ENCODE measurements around the gene MTUS2. TPM values are rescaled to one million over a fixed set of nuclear protein-coding genes. Genes with fewer than 3 reads are reported as not detected.

The MTUS2 gene
- total RNA-seq, 2 experiments from 2014 or later, result not detected

DNA sequence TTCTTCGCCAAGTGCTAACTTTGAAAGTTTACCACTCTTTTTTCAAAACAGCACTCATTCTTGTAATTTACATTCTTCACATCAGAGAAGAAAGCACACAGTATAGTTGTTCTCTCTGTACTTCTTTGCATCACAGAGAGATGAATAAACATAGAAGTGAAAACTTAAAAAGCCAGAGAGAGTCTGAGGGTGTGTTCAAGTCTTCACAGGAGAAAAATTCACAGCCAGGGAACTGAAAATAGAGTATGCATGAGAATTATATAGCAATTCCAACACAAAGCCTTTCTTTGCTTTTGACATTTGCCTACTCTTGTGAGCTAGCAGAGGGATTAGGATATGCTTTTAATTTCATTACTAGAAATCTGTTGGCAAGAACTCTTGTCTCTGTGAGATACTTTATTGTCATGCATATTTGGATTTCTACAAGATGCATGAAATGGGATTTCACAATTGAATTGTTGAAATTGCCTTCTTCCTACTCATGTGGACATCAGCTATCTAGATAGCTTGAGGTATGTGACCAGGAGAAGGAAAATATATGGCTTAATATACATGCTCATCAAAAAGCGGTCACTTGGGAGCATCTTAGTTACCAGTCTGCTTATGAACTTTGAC is 609.3 kb downstream of the MTUS2 start:
- ChIA-PET POLR2A (no interaction called here), CTCF (no interaction called here)

DNA sequence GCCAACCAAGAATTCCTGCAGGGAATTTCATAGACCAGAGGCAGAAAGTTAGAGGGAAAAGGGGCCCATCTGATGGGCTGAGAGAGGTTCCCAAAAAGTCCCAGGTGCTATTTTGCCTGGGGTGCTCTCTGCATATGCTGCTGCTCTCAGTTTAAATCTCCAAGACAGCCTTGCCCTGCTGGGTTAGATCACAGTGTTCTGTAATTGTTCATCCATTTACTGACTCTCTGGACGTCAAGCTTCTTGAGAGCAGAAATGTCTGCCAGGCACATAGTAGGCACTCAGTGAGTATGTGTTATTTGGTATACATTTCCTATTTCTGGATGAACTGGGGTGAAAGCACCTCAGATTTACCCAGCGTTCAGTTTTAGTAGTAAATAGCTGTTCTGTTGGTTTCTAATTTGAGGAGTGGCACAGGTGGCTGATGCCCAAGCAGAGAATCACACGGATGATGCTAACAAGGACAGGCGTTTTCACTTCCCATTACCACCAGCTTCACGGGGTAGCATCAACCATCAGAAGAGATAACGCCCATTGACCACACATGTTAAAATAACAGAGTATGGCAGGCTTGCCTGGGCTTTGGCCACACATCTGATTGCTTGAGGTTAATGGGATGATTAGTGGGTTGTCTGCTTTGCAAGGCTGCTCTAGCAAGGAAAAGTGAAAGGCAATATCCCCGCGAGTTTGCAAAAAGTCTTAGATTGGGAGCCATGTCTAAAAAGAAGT is 614.2 kb downstream of the MTUS2 start:
- ChIA-PET CTCF (no interaction called here), POLR2A (no interaction called here)

DNA sequence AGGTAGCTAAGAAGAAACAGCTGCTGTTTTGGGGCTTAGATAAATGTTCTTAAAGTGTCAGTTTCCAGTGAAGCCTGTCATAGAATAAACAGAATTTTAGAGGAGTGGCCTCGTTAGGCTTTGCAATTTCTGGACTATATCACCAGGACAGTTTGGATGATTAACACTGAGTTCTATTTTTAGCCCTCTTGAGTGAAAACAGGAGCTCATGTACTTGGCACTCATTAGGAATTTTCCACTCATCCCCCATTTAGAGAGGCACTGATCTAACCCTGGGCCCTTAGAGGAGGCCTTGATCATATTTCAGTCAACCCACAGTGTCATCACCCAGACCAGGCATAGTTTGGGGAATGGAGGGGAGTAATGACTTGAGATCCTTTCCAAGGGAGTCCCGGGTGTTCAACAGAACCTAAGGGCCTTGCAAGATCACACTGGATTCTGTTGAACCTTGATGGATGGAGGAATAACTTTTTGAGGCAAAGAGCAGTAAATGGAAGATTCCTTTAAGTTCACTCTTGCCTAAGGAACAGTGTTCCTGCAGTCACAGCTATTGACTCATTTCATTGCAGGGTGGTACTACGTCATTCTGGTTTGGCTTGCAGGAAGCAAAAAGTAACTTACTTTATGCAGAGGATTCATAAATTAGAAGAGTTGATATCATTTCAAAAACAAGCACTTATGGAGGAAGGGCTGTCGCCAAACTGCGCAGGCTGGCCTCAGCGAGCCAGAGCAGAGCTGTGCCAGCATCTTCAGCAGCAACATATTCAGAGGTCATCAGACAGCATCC is 615.2 kb downstream of the MTUS2 start:
- CTCF ChIA-PET, result no interaction called here
- POLR2A ChIA-PET, result no interaction called here

DNA sequence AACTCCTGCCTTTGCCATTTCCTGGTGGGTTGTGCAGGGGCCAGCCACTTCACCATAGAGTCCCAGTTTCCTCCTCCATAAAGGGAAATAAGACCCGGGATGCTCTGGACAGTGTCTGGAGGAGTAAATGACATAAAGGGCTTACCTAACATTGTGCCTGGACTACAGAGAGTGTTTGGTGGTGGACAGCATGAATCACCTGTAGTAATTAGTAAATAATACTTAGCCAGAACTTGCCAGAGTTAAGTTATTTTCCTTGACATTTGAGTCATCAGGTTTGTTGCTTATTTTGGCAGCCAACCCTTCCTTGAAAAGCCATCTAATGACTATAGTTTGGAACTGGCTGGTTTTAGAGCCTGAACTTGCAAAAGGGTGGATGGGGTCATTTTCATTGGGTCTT is 616.2 kb downstream of the MTUS2 start:
- POLR2A ChIA-PET, result no interaction called here
- CTCF ChIA-PET, result no interaction called here

DNA sequence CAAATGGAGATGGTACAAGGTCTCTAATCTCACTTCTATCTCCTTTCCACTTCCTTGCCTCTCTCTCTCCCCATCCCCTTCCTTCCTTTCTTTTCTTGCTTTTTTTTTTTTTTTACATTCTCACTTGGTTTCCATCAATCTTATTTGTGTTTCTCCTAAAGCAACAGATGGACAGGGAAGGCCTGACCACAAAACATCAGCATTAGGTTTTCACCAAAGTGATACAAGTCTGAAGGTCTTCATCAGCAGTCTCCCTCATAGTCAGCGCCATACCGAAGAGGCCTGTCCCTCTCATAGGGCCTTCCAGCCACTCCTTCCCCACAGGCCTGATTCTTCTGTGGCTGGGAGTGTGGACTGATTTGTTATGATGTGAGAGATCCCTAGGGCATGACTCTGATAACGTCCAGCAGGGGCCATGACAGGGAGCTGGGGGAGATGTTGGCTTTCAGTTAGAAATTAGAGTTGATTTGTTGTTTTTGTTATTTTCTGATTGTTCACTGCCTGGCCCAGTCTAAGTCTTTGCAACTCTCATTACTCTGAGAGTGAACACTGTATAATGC is 616.7 kb downstream of the MTUS2 start:
- ChIA-PET CTCF (no interaction called here), POLR2A (no interaction called here)

DNA sequence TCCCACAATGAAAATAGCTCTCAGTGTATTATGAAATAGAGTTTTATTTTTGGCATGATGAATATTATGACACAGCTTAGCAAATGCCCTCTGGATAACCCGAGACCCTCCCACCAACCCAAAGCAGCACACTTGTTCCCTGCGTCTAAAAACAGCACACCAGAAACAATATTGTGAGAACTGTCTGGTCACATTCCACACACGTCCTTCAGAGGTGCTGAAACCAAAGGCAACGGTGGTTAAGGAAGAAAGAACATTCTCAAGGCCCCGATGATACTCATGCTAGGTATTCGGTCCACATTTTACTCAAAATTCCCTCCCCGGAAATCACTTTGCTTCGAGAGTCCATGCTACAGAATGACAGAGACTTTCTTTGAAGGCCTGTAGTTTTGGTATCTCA is 618.6 kb downstream of the MTUS2 start:
- ChIA-PET POLR2A (no interaction called here), CTCF (no interaction called here)

DNA sequence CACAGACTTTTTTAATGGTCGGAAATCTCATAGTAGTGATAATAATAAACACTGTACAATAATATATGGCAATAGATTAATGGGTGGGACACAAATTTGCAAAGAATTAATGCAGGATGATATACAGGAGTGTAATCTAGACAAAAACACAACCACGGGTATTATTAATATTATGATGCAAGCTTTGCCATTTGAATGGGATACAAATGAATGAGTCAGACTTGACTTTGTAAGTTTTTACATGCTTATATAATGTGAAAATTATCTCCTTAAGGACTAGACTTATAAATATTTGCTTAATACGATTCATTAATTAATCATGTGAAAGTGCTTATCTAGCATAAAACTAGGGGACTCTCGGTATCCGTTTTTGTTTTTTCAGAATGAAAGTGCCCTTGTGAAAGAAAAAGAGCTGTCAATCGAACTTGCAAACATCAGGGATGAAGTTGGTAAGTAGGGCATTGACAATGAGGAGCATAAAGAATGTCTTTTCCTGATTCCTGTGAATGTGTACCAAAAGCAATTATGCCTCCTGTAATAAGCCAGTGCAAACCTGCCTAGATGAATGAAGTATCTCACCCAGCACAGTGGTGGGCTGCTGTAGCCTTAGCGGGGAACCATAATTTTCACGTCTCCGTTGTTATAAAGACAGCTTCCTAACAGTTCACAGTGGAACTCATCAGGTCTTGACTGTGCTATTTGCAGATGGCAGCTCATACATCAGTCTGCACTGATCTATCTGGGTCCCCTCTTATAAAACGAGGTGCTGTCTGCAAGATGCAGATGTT is 619.7 kb downstream of the MTUS2 start:
- CTCF ChIA-PET, result no interaction called here
- POLR2A ChIA-PET, result no interaction called here

DNA sequence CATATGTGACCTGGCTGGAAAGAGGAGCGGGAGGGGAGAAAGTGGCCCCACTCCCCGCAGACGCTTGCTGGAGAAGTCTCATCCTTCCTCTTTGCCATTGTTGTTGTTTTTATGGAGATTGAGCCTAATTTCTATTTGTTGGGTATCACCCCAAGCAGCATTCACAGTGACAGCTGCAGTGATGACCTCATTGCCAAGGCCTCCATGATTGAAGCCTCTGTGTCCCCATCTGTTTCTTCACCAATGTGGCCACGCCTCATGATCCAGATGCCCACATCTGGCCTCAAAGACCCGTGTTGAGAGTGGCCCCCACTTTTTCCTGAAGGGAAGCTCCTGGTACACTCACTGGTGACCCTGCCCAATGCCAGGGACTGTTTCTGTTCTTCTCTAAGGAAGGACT is 621.2 kb downstream of the MTUS2 start:
- ChIA-PET CTCF (no interaction called here), POLR2A (no interaction called here)

DNA sequence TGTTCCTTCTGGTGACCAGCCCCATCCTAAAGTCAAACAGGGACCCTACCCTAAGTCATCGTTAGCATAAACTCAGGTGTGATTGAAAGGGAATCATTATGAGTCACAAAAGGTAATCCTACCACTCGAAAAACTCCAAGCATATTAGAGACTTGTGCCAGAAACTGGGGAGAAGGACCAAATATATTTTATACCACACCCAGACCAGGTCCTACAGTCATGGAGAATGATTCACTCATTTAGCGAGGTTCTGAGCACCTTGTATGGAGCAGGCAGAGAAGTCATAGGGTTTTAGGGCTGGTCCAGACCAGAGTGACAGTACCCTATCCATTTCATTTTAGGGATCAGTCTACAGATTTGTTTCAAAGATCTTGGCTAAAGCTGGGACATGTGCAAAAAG is 625.9 kb downstream of the MTUS2 start:
- CTCF ChIA-PET, result no interaction called here
- POLR2A ChIA-PET, result no interaction called here

DNA sequence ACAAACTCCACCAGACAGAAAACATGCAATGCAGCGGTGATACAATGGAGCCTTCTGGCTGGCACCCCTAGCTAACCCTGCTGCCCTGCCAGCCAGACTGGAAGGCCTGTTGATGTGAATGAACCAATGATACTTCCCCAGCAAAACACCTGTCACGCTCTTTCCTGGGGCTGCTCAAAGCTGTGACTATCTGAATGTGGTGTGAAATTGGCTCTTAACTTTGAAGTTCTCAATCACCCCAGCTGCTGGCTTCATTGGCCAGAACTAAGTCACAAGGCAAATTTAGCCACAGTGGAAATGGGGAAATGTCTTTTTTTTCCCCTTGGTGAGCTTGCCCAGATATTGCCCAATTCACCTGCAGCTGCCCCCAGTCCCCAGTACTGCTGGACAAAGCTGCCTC is 628.0 kb downstream of the MTUS2 start:
- CTCF ChIA-PET, result no interaction called here

DNA sequence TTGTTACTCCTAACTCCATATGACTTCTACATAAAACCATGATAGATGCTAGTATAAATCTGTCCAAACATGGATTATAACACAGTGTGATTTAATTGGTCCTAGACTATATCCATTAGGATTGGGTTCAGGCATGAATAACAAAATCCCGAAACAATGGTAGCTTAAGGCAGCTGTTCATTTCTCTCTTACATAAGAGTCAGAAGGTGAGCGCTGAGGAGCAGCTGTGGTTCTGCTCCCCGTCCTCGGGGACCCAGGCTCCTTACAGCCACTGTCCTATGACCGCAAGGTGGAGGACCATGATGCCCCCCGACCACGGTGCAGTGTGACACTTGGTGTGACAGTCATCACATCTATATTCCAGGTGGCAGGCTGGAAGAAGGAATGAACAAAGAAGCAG is 629.6 kb downstream of the MTUS2 start:
- POLR2A ChIA-PET, result no interaction called here
- CTCF ChIA-PET, result no interaction called here

More for the DNA sequence above, 628.0 kb downstream of the MTUS2 start:
- POLR2A ChIA-PET, result no interaction called here

DNA sequence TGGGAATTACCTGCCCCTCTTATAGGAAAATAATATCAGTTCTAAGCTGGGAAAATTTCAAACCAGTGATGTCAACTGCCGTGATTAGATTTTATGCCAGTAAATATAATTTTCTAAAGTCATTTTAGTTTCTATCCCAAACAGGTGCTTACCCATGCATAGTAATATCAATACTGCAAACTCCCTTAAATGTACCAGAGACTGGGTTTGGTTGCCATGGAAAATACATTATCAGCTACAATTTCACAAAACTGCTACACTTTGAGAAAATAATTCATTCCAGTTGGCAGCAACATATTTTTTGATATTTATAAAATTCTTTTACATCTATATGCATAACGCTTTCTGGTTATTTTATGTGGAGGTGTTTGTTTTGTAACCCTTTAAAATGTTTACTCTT is 631.8 kb downstream of the MTUS2 start:
- ChIA-PET POLR2A (no interaction called here), CTCF (no interaction called here)

DNA sequence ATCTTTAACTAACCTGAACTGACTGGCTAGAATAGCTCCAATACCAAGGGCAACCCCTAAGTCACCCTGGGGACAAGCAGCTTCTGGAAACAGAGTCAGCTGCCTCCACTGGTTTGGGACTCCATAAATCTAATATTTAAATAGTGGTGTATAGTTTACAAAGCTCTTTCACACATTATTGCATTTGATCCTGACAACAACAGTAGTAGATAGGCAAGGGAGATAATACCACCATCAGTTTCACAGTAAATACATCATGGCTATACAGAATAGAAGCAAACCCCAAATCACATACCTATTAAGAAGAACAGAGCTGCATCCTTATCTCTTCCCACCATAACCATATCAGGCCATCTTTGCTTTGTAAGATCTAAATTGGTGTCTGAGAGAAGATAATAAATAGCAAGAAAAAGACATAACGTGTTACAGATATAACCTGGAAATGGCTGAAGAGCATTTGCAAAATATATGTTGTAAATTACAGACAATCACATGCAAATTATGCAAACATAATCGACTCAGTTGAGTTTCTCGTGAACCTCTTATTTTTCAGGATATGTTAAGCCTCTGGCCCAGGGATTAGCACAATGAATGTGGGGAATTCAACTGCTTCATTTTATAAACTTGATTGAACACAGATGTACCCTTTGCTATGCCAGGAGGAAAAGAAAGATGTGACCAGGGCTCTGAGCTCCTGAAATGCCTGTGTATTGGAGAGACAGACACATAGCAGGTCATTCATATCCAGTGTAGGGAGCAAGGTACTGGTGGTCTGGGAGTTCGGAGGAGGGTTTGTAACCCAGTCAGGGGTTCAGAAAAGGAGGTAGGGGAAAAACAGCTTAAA is 632.9 kb downstream of the MTUS2 start:
- ChIA-PET POLR2A (no interaction called here), CTCF (no interaction called here)

DNA sequence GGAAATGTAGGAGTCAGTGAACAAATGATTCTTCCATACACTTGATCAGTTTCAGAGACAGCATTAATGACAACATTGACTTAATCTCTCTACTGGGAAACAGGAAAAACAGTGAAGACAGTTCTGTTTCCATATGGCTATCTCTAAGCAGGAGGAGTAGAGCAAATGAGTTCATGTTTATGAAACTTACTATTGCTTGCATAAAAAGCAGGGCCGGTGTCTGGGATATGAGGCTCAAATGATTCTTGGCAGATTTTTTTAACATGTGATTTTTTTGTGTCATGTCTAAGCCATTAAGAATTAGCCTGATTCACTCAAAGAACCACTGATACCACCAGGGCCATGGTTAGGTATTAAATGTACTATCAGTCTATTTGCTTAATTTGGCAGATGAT is 633.5 kb downstream of the MTUS2 start:
- POLR2A ChIA-PET, result no interaction called here
- CTCF ChIA-PET, result no interaction called here

DNA sequence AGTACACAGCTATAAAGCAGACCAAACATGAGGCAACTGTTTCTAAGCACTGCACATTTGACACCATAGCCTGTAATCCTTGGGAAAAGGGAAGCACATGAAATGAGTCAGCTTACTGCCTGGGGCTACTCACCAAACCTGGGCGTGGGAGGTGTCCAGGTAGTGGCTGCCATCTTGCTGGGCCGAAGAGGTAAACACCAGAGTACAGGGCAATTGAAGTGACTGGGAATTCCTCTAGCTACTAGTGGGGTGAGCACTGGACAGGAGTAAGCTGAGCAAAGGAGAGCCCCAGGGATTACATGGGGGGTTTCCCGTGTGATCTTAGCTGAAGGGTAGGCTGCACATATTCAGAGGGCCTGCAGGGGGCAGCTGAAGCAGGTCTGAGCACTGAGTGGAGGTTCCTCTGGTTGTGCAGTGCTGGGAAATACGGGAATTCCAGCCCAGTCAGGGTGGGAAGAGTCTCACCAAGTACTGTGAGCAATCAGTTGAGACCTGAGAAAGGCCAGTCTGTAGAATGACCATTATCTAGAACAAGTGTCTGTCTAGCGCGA is 634.9 kb downstream of the MTUS2 start:
- POLR2A ChIA-PET, result no interaction called here
- CTCF ChIA-PET, result no interaction called here

DNA sequence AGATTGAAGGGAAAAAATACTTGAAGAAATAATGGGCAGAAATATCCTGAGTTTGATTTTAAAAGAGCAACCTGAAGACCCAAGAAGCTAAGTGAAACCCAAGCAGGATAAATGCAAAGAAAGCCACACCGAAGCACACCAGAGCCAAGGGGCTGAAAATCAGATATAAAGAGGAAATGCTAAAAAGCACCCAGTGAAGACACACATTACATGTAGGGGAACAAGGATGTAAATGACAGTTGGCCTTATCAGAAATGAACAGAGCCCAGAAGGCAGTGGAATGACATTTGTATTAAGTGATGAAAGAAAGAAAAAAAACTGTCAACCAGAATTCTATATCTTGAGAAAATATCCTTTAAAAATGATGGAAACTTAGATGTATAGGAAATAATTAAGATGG is 636.3 kb downstream of the MTUS2 start:
- CTCF ChIA-PET, result no interaction called here

DNA sequence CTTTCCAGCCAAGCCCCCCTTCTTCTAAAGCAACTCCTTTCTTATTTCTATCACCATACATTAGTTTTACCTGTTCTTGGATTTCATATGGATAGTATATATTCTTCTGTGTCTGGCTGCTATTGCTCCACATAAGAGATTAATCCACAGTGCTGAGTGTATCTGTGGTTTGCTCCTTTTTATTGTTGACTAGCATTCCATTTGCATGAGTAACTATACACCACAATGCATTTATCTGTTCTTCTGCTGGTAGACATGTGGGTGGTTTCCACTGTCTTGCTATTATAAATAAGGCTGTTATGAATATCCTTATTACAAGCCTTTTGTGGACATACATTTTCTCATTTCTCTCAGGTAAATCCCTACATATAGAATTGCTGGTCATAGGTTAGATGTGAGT is 637.2 kb downstream of the MTUS2 start:
- POLR2A ChIA-PET, result no interaction called here
- CTCF ChIA-PET, result no interaction called here

More for the DNA sequence above, 636.3 kb downstream of the MTUS2 start:
- POLR2A ChIA-PET, result no interaction called here

DNA sequence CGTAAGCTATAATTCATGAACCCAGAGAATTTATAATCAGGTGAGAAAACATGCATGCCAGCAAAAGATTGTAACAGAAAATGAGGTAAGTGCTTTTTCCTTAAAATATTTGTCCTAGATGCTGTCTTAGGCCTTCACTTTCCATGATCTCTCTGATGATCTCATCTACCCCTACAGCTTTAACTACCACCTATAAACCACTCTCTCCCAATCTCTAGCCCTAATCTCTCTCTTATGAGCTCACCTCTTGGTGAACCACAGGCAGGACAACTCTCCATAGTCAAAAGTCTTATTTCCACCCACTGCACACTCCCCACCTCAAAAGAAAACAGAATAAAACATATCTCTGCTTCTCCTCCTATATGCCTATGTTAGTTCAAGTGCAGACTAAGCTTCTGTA is 638.3 kb downstream of the MTUS2 start:
- POLR2A ChIA-PET, result no interaction called here

DNA sequence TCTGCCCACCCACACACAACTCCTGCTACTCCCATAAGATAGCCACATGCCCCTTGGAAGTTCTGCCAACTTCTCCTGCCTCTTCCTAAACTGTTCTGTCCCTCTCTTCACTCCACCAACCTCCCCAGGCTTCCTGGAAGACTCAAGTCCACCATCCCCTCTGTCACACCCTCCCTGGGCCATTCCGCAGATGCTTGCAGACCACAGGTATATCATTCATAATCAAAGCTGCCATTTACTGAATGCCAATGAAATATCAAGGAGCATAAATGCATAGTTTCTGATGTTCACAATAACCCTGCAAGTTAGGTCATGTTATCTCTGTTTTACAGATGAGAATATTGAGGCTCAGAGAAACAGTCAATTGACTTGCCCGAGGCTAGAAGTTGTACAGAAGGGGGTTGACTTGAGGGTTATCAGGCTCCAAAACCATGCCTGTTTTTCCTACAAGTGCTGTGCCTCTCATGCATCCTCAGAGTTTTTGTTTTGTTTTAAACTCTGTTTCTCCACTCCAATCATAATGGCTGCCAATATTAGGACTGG is 639.7 kb downstream of the MTUS2 start:
- POLR2A ChIA-PET, result no interaction called here
- CTCF ChIA-PET, result no interaction called here

More for the DNA sequence above, 638.3 kb downstream of the MTUS2 start:
- CTCF ChIA-PET, result no interaction called here

Data from activated CD8-positive, alpha-beta memory T cell treated with anti-CD3 and anti-CD28 coated beads for 36 hours (primary cell).